HL-60 (cell line): ENCODE measurements around the gene PPFIA2.

Source experiments
- DNase-seq, 2 experiments: peaks; one replicate each; pipeline ENCODE4 v3.0.0-alpha.2; 2010 to 2020; ENCODE audit warnings: low read depth in 1 of 2, low spot score in 1 of 2
- H3K27ac ChIP-seq: fragments of 250-450 bp; sonication (Bioruptor Pico); replicated peaks from 2 replicates; pipeline ENCODE4 v1.5.1; 2020; ENCODE audit warnings: mild to moderate bottlenecking, moderate library complexity
- H3K27me3 ChIP-seq: fragments of 250-450 bp; sonication (Bioruptor Pico); 2 replicates; pipeline ENCODE4 v1.5.1; 2021; ENCODE audit warnings: mild to moderate bottlenecking, moderate library complexity; ENCODE audit not compliant: insufficient read depth, poor library complexity, severe bottlenecking
- H3K4me3 ChIP-seq: replicated peaks from 2 replicates; pipeline ENCODE4 v1.5.1; 2011; ENCODE audit warnings: mild to moderate bottlenecking, control low read depth, low read length; ENCODE audit not compliant: insufficient read depth
- GABPA ChIP-seq: IDR thresholded peaks from 2 replicates; pipeline ENCODE4 v1.6.1; 2012; ENCODE audit warnings: low read depth
- POLR2AphosphoS5 ChIP-seq: IDR thresholded peaks from 2 replicates; pipeline ENCODE4 v1.6.1; 2012; ENCODE audit warnings: low read depth
- SPI1 ChIP-seq: IDR thresholded peaks from 2 replicates; pipeline ENCODE4 v1.6.1; 2012; ENCODE audit warnings: low read depth, mild to moderate bottlenecking, borderline replicate concordance
- TF ChIP-seq, protein P1 (sequence below): IDR thresholded peaks from one replicate; pipeline ENCODE4 v1.5.1; 2011; ENCODE audit warnings: low read length, control low read depth, inconsistent platforms; ENCODE audit not compliant: insufficient read depth
- TF ChIP-seq, protein P2 (sequence below): IDR thresholded peaks from 2 replicates; pipeline ENCODE4 v1.6.1; 2012; ENCODE audit warnings: low read depth; ENCODE audit not compliant: insufficient replicate concordance

Gene PPFIA2

DNA sequence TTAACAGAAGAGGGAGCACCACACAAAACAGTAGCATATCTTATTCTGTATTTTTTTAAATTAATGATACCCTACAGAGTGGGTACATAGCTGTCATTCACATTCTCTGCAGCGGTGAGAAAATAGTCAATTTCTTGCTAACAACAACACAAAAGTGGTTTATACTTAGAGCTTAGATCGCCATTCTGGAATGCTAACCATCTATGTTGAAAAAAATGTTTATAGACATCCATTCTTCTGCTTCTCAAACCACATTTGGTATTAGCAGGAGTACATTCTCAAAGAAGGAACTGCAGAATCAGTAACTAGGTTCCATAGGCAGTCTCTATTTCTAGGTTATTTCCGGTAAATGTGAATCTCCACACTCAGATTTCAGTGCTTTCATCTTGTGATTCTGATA is 185.9 kb downstream of the PPFIA2 start:
- TF ChIP-seq, protein P1, sequence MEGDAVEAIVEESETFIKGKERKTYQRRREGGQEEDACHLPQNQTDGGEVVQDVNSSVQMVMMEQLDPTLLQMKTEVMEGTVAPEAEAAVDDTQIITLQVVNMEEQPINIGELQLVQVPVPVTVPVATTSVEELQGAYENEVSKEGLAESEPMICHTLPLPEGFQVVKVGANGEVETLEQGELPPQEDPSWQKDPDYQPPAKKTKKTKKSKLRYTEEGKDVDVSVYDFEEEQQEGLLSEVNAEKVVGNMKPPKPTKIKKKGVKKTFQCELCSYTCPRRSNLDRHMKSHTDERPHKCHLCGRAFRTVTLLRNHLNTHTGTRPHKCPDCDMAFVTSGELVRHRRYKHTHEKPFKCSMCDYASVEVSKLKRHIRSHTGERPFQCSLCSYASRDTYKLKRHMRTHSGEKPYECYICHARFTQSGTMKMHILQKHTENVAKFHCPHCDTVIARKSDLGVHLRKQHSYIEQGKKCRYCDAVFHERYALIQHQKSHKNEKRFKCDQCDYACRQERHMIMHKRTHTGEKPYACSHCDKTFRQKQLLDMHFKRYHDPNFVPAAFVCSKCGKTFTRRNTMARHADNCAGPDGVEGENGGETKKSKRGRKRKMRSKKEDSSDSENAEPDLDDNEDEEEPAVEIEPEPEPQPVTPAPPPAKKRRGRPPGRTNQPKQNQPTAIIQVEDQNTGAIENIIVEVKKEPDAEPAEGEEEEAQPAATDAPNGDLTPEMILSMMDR, result no peak
- TF ChIP-seq SPI1 (no peak), POLR2AphosphoS5 (no peak), GABPA (no peak)
- TF ChIP-seq, protein P2, sequence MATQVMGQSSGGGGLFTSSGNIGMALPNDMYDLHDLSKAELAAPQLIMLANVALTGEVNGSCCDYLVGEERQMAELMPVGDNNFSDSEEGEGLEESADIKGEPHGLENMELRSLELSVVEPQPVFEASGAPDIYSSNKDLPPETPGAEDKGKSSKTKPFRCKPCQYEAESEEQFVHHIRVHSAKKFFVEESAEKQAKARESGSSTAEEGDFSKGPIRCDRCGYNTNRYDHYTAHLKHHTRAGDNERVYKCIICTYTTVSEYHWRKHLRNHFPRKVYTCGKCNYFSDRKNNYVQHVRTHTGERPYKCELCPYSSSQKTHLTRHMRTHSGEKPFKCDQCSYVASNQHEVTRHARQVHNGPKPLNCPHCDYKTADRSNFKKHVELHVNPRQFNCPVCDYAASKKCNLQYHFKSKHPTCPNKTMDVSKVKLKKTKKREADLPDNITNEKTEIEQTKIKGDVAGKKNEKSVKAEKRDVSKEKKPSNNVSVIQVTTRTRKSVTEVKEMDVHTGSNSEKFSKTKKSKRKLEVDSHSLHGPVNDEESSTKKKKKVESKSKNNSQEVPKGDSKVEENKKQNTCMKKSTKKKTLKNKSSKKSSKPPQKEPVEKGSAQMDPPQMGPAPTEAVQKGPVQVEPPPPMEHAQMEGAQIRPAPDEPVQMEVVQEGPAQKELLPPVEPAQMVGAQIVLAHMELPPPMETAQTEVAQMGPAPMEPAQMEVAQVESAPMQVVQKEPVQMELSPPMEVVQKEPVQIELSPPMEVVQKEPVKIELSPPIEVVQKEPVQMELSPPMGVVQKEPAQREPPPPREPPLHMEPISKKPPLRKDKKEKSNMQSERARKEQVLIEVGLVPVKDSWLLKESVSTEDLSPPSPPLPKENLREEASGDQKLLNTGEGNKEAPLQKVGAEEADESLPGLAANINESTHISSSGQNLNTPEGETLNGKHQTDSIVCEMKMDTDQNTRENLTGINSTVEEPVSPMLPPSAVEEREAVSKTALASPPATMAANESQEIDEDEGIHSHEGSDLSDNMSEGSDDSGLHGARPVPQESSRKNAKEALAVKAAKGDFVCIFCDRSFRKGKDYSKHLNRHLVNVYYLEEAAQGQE, result no peak
- no peak for DNase-seq
- no peak overlapping the region for H3K4me3 ChIP-seq
- no peak overlapping the region for H3K27ac ChIP-seq
- H3K27me3 ChIP-seq, result no peaks in the 10 kb centered on the region

DNA sequence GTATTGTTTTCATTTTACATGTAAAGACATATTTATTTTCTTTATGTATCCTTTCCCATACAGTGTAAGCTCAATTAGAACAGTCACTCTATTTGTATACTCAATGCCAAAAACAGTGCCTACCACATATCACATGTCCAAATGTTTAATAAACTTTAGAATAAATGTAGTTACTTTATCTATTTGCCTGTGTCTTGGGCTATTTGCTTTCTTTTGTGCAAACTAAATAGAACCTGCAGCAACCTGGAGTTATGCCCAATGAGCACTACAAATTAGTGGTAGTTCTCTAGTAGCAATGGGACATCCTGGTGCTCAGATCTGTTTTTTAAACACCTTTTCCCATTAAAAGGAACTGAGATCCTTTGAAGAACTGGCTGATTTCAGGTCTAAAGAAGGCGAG is 186.7 kb downstream of the PPFIA2 start:
- no peak overlapping the region for H3K4me3 ChIP-seq
- TF ChIP-seq POLR2AphosphoS5, result no peak
- TF ChIP-seq, protein P1, result no peak
- no peak for TF ChIP-seq SPI1
- no peak for TF ChIP-seq GABPA
- TF ChIP-seq, protein P2, result no peak
- no peak for DNase-seq

DNA sequence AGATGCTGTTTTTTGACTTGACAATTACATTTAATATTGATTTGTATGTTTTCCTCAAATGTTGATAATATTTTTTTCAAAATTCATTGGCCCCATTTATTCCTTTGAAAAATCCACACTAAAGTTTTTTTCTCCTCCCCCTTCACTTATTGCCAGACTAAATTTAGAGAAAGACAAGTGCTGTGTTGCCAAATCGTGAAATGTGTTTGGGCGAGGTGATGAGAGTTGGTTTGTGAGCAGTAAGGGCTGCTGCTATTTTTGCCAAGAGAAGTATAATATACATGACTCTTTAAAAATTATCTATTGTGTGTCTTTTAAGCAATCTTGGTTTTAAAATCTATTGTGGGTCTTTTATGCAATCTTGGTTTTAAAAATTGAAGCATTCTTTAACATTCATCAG is 188.9 kb downstream of the PPFIA2 start:
- Histone ChIP-seq H3K27me3 (no peaks in the 10 kb centered on the region), H3K27ac (no peak overlapping the region), H3K4me3 (no peak overlapping the region)
- TF ChIP-seq, protein P1, result no peak
- no peak for TF ChIP-seq POLR2AphosphoS5
- TF ChIP-seq, protein P2, result no peak
- TF ChIP-seq GABPA, result no peak
- no peak for TF ChIP-seq SPI1
- DNase-seq, result no peak

More for the DNA sequence above, 186.7 kb downstream of the PPFIA2 start:
- H3K27me3 ChIP-seq, result no peaks in the 10 kb centered on the region
- no peak overlapping the region for H3K27ac ChIP-seq
